GM12873 (cell line): ENCODE measurements around the gene CD48.

Experiments used
- TF ChIP-seq, protein P1 (sequence below): IDR thresholded peaks from 2 replicates; pipeline ENCODE4 v1.5.1; 2012; ENCODE audit warnings: low read depth, mild to moderate bottlenecking, moderate library complexity, low read length, control low read depth; ENCODE audit not compliant: insufficient read depth; ENCODE audit errors: missing control alignments

Gene CD48

DNA sequence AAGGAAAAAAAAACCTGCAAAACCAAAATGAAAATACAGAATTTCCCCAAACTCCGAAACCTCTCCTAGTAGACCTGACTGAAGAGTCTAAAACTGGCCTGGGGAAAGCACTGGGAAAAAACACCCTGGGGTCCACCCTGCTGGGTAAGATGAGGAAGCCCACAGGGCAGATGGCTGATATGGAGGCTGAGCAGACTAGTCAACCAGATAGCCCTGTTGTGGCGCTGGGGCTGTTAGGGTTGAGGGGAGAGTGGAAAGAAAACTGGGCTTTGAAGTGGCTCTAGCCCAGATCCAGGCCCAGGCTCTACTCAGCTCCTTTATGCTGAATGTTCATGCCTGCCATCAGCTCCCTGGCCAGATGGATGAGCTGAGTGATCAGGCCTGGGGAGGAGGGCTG lies 58.0 kb downstream of the CD48 start:
- TF ChIP-seq, protein P1, sequence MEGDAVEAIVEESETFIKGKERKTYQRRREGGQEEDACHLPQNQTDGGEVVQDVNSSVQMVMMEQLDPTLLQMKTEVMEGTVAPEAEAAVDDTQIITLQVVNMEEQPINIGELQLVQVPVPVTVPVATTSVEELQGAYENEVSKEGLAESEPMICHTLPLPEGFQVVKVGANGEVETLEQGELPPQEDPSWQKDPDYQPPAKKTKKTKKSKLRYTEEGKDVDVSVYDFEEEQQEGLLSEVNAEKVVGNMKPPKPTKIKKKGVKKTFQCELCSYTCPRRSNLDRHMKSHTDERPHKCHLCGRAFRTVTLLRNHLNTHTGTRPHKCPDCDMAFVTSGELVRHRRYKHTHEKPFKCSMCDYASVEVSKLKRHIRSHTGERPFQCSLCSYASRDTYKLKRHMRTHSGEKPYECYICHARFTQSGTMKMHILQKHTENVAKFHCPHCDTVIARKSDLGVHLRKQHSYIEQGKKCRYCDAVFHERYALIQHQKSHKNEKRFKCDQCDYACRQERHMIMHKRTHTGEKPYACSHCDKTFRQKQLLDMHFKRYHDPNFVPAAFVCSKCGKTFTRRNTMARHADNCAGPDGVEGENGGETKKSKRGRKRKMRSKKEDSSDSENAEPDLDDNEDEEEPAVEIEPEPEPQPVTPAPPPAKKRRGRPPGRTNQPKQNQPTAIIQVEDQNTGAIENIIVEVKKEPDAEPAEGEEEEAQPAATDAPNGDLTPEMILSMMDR = no peak

DNA sequence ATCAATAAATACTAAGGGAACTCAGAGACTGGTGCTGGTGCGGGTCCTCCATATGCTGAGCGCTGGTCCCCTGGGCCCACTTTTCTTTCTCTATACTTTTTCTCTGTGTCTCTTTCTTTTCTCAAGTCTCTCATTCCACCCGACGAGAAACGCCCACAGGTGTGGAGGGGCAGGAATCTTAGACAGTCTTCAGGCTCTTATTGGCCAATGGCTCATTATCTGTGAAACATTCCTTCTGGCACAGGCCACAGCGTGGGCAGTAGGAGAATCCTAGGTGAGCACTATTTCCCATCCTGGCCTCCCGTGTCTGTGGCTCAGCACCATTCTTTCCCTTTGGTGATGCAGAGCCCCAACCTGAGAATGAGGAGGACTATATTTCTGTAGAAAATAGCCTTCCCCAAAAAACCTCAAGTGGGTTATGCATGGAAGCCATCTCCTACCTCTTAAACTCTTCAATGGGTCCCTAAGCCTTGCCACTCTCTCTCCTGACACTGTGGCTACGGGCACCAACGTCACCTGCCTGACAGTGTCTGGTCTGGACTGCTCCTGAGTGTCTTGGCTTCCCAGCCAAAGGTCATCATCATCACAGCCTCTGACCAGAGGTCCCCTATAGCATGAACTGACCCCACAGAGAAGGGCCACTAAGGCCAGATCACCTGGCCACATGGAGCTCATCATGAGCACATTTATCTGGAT lies 58.5 kb downstream of the CD48 start:
- TF ChIP-seq, protein P1 = no peak

DNA sequence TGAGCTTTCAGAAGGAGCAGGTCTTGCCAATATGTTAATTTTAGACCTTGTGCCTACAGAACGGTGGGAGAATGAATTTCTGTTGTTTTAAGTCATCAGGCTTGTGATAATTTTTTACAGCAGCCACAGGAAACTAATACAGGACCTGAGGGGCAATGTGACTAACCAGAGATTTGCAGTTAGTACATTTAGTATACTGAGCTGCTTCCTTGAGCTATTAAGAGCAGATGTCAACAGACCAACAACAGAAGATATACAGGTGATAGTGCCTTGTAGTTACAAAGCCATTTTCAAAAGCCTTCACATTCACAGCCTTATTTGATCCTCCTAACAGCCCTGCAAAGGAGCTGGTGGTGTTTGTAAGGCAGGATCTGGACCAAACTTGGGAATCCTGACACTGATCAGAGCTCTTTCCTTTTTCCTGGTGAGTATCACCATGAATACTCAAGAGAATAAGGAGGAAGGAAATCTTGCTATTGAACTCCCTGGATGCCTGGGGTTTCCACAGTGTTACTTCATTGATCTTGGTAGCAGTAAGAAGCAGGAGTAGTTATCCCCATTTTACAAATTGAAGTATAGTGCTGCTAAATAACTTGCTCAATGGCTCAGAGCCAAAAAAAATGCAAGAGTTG lies 60.1 kb downstream of the CD48 start:
- TF ChIP-seq, protein P1 = no peak

DNA sequence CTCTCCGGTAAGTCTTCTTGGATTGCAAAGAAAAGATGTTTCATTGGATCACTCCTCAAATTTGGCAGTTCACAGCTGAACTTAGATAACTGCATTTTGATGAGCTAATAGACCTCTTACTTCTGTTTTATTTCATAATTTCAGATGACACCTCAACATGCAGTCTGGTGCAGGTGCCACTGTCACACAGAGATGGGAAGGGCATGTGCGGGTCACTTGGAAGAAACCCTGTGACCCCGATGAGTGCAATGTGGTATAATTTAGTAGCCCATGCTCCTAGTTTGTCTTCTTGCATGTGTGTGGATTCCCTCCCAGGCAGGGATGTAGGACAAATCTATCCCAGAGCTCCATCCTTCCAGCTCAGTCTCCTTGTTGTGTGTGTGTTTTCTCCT lies 64.3 kb downstream of the CD48 start:
- TF ChIP-seq, protein P1 = no peak

DNA sequence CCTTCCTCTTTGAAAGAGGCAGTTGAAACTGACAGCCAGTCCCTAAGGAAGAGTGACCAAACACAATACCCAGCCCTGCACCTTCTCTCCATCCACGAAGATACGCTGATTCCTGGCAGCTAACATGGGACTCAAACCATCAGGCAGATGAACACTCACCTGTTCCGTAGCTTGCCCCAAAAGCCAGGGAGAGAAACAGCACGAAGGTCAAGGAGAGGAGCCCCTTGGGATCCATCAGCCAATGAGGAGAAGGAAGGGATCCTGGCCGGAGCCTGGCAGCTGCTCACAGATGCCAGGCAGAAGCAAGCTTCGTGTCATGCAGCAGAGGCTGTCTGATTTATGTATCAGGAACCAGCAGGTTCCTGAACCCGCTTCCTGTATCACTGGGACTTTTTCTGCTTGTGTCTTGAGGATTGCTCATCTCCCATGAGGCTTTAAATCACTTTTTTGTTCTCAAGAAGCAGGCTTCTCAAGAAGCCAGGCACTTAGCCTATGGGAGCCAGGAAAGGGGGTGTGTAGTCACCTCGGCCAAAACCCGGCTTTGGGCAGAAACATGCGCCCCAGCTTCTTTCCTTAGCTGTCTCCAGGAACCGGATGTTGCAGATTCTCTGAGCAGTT lies 64.8 kb downstream of the CD48 start, which contains the start of gene SLAMF1:
SLAMF1 (minus strand) TSS at position 334 of the 618 bp plus-strand sequence; CDS start at position 235, 99 bp downstream.
- TF ChIP-seq, protein P1 = no peak

DNA sequence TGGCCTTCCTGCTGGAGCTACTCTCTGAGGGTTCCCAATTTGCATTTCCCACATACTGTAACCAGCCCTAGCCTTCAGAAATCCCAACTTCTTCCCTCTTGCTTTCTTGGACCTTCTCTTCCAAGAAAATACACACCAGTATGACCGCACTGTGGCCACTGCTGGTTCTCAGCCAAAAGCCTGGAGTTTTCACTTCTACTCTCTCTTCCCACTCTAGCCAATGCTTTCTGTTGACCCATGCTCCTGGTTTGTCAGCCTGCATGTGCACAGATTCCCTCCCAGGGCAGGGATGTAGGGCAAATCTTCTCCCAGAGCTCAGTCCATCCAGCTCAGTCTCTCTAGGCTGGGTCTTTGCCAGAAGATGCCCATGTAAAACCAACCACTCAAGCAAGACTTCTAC lies 65.4 kb downstream of the CD48 start:
- TF ChIP-seq, protein P1 = no peak

DNA sequence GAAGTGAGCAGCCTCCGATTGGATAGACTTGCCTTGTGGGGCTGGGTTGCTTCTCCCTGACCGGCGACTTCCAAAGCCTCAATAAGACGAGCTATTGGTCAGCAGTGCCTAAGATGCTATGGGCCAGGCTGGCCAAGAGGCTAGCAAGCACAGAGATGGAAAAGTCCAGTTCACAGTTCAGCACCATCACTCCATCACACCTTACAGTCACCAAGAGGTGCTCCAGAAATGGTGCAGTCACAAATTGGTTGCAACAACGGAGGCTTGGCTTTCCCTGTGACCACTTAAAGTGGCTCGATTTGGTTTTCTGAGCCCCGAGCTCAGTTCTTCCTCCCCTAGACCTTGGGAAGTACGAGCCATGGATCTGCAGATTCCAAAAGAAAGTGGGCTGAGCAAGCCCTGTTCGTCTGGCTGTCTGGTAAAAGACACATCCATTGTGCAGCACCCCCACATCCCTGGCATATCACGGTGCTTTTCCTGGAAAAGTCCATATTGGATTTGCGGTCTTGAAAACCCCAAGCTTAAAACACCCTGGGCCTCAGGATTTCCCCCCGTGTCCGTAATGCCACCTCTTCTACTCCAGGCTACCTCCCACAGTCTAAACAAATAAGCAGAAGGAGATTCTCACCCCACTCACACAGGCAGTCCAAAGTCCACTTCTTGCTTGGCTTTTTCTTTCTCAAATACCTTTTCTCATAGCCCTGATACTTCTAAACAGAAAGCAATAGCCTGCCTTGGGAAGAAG lies 66.1 kb downstream of the CD48 start:
- TF ChIP-seq, protein P1 = no peak
